NCI-H146 (cell line): ENCODE measurements around the gene IFT52.
"Not testable (repeated sequence)": the region's sequence is repeated elsewhere in the genome, so short reads cannot be mapped to it uniquely, and the experiment has no call there.

ENCODE experiments used
- DNase-seq: peaks from one replicate; lab custom pipeline; 2025; lab: John Stamatoyannopoulos, UW

The IFT52 gene

DNA sequence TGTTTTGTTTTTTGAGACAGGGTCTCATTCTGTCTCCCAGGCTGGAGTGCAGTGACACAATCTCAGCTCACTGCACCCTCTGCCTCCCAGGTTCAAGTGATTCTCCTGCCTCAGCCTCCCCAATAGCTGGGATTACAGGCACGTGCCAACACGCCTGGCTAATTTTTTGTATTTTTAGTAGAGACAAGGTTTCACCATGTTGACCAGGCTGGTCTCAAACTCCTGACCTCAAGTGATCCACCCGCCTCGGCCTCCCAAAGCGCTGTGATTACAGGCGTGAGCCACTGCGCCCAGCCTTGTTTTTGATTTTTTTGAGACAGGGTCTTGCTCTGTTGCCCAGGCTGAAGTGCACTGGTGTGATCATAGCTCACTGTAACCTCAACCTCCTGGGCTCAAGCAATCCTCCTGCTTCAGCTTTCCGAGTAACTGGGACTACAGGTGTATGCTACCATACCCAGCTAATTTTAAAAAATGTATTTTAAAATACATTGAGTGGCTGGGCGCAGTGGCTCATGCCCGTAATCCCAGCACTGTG lies 61.0 kb downstream of the IFT52 start:
- not testable (repeated sequence) for DNase-seq

DNA sequence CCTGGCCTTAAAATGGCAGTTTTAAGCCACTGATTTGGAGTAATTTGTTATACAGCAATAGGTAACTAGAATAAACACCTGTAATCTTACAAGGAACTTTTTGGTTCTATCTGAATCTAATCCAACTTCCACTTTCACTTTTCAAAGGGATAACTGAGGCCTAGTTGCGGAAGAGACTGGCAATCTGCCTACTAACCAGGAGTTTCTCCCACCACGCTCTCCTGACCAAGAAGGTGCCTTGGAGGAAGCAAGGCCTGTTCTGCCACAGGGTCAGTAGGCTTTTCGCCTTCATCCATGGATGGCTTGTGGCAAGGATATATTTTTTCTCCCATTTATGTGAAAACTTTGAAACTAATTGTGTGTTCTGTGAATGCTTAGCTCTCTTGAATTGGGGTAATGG lies 63.2 kb downstream of the IFT52 start:
- no peak for DNase-seq

DNA sequence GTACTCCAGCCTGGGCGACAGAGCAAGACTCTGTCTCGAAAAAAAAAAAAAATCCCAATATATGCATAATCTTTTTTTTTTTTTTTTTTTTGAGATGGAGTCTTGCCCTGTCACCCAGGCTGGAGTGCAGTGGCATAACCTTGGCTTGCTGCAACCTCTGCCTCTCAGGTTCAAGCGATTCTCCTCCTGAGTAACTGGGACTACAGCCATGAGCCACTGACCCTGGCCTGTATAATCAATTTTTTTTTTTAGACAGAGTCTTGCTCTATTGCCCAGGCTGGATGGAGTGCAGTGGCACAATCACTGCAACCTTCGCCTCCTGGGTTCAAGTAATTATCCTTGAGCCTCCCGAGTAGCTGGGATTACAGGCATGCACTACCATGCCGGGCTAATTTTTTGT lies 64.4 kb downstream of the IFT52 start:
- DNase-seq, result not testable (repeated sequence)

DNA sequence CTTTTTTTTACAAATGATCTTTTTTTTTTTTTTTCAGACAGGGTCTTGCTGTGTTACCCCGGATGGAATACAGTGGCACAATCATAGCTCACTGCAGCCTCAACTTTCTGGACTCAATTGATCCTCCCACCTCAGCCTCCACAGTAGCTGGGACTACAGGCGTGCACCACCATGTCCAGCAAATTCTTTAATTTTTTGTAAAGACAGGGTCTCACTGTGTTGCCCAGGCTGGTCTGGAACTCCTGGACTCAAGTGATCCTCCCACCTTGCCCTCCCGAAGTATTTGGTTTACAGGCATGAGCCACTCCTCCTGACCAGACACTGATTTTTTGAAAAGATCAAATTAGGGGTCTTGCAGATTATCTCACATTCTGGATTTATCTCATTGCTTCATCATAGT lies 65.2 kb downstream of the IFT52 start:
- DNase-seq, result no peak

DNA sequence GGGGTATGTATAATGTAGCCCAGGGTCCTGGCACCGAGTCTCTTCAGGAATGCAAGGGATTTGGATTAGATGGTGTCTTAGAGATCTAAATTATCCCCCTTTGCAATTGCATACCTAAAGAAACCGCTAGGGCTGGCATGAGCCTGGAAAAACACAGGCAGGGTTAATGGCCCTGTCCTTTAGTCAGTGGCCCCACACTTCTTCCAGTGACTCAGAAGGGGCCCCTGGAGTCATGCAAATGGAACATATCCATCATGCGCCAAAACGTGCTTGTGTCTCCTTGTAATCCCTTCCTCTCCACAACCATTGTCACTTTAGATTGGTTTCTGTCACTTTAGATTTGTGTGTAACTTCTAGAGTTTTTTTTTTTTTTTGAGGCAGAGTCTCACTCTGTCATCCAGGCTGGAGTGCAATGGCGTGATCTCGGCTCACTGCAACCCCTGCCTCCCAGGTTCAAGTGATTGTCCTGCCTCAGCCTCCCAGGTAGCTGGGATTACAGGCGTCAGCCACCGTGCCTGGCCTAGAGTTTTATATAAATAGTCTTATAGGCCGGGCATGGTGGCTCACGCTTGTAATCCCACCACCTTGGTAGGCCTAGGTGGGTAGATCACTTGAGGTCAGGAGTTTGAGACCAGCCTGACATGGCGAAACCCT lies 67.5 kb downstream of the IFT52 start:
- DNase-seq, result peak; percentile 20

DNA sequence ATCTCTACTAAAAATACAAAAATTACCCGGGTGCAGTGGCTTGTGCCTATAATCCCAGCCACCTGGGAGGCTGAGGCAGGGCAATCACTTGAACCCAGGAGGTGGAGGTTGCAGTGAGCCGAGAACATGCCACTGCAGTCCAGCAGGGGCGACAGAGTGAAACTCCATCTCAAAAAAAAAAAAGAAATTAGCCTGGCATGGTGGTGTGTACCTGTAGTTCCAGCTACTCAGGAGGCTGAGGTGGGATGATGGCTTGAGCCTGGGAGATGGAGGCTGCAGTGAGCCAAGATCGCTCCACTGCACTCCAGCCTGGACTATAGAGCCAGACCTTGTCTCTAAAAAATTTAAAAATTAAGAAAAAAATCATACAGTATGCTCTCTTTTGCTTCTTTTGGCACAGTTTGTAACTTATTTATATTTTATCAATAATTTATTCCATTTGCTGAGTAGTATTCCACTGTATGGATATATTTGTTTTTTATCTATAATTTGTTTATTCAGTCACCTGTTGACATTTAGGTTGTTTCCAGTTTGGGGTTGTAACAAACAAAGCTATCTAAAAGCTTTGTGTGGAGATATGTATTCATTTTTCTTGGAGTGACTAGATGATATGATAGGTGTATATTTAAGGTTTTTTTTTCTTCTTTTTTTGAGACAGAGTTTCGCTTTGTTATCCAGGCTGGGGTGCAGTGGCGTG lies 68.1 kb downstream of the IFT52 start:
- no peak for DNase-seq

DNA sequence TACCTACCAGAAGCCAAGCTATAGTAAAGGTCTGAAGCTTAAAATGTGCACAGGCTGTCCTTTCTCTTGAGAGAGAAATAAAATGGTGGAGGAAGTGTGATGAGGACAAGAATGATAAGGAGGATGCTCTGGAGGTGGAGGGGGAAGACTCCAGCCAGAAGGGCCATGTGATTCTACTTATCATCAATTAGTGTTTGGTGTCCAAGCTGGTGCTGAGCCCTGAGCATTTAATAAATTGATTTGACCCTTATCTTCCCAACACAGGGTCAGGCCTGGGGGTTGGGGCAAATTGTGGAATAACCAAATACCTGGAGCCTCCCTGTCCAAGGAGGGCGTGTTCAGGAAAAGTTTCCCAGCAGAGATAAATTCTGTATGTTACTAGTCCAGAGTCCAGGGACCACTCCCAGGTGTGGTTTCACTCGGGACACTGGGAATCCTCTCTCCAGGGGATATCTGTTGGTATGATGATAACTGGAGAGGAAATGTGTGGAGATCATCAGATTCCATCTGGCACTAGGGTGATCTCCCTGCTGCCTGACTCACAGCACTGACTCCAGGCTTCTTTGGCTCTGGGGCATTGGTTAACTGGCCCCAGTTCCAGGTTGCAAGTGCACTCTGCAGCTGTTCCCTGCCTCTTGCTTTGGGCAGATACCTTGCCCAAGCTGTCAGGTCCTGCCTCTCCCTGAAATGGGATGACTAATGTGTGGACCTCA lies 72.4 kb downstream of the IFT52 start:
- DNase-seq, result no peak

DNA sequence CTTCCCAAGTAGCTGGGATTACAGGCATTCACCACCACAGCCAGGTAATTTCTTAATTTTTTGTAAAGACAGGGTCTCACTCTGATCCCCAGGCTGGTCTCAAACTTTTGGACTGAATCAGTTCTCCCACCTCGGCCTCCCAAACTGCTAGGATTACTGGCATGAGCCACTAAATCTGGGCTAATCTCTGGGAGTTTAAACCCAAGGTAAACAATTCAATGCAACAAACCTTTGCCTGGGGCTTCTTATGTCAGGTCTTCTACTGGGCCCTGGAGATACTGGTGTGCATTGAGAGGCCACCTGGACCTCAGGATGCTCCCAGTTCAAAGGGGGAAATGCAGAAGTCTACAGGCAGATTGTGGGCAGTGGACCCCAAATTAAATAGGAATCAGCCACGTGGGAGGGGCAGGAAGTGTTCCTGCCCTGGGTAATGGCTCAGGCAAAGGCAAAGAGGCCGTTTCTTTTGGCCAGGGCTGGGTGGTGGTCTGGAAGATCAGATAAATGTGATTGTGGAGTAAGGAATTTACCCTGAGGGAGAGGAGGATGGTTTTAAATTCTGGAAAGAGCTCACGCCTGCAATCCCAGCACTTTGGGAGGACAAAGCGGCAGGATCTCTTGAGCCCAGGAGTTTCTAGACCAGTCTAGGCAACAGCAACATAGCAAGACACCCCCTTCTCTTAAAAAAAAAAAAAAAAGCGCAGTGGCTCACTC lies 74.9 kb downstream of the IFT52 start:
- no peak for DNase-seq

DNA sequence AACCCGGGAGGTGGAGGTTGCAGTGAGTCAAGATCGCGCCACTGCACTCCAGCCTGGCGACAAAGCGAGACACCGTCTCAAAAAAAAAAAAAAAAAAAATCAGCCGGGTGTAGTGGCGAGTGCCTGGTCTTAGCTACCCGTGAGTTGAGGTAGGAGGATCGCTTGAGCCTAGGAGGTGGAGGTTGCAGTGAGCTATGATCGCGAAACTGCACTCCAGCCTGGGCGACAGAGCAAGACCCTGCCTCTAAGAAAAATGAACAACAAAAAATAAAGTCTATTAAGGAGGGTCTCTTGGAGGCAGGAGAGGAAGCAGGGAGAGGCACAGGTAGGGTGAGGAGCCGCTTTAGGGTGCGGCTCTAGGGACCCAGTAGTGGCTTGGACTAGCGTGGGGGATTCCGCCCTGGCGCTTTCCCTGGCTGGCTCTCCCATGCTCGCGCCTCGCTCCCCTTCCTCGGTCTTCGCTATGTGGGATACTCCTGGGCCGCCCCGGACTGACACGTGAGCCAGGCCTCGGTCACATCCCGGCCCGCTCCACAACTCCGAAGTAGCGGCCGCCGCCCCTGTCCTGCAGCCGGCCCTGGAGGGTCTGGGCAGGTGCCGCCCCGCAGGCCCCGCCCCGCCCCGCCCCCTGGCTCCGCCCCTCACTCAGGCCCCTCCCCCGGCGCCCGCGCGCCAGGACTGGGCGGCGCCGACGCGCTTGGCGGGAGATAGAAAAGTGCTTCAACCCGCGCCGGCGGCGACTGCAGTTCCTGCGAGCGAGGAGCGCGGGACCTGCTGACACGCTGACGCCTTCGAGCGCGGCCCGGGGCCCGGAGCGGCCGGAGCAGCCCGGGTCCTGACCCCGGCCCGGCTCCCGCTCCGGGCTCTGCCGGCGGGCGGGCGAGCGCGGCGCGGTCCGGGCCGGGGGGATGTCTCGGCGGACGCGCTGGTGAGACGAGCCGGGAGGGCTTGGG lies 75.9 kb downstream of the IFT52 start, which contains the start of gene MYBL2:
TSS of gene MYBL2 (plus strand) at position 739 of the 953 bp plus-strand sequence. CDS start at position 909, 170 bp downstream.
- peak; percentile 91 for DNase-seq

DNA sequence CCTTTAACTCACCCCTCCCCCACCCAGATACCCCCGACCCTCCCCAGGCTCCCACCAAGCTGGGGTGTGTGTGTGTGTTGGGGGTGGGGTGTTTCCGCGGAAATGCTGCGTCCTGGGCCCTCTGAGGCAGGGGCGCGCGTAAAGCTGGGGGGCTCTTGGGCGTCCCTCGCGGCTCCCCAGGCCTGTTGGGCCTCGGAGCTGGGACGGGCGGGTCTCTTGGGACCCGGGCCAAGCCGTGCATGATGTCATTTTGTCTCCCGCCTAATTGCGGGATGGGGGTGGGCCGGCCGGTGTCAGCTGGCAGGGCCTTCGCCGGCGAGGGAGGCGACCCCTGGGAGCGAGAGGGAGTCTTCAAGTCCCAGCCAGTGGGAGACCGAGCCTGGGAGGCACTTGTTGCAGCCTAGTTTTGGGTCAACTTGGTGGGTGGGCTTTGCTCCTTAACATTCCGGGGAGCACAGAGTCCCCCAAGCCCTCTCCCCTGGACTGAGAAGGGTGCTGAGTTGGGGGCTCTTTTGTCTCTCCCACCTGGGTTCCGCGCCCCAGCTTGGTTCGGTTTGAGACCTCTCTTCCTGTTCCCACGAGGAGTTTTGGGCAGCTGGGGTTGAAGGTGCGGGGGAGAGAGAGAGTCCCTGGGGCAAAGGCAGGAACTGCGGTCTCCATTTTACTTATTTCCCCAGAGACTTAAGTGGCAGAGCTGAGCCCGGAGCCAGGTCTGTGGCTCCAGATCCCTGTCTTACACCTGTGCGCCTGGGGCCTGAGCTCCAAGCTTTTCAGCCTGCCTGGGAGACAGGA lies 76.8 kb downstream of the IFT52 start:
- DNase-seq, result peak; percentile 33

DNA sequence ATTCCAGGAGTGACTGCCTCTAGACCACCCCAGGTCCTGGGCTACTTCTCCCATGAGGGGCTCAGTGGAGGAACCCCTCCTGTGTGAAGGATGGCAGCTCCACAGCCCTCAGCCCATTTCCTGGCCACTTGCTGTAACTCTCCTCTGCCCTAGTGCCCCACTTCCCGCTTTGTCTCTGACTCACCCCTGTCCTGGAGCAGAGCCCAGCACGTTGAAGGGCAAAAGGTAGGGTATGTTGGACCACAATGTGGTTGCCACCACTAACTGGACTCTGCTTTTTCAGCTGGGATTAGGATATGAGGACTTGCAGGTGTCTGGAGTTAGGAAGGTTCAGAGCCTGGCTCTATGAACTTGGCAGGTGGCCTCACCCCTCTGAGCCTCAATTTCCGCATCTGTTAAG lies 78.6 kb downstream of the IFT52 start:
- no peak for DNase-seq

DNA sequence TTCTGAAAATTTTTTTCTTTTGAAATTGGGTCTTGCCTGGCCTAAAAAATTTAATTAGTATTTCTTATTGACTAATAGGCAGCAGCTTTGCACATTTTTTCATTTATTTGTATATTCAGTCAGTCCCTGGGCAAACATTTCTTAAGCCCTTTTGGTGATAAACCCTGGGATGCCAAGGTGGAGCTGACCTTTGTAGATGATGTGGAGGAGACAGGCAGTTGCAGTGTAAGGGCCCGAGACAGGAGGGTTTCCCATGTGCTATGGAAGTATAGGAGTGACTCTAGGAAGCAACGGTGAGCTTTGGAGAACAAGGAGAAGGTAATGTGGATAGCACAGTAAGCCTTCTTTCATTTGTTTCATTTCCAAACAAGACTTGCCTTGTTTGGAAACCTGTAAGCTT lies 79.7 kb downstream of the IFT52 start:
- no peak for DNase-seq

DNA sequence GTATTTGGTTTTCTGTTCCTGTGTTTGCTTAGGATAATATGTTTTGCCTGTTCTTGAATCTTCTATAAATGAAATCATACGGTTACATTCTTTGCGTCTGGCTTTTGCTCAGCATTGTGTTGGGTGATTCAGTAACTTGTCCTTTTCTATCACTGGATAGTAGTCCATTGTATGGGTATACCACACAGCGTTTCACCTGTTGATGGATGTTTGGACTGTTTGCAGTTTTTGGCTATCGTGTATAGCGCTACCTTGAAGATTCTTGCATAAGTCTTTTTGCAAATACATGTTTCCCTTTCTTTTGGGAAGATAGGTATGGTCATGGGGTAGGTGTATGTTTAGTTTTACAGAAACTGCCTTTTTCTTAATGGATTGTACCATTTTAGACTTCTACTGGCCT lies 85.6 kb downstream of the IFT52 start:
- no peak for DNase-seq

DNA sequence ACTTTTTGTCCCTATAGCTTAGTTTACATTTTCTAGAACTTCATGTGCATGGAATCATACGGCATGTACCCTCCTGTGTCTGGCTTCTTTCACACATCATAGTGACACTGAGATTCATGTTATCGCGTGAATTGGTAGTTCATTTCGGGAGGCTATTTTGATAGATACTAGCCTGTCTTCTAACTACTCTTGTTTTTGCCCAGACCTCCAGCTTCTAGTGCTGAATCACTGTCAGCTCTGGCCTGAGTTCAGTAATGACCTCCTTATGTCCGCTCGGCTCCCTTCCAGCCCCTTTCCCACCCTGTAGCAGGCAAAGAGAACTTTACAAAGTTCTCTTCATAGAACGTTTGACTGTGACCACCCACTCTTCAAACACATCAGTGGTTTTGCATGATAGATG lies 90.2 kb downstream of the IFT52 start:
- no peak for DNase-seq

DNA sequence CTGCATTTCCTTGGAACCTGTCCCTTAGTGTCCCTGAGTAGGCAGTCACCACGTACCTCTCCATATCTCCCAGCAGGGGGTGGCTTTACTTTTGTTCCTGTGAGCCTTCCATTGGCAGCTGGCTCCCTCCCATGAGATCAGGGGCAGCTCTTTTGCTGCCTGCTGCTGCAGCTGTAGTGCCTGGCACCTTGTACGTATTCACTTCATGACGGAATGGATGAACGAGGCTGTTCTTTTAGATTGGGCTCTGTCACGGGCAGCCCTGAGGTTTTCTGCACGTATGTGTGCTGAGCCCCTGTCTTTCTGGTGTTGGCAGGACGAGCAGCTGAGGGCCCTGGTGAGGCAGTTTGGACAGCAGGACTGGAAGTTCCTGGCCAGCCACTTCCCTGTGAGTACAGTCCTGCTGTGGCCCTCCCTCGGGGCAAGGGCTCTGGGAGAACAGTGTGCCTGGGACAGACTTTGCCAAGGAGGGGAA lies 90.8 kb downstream of the IFT52 start:
- DNase-seq, result peak; percentile 94

DNA sequence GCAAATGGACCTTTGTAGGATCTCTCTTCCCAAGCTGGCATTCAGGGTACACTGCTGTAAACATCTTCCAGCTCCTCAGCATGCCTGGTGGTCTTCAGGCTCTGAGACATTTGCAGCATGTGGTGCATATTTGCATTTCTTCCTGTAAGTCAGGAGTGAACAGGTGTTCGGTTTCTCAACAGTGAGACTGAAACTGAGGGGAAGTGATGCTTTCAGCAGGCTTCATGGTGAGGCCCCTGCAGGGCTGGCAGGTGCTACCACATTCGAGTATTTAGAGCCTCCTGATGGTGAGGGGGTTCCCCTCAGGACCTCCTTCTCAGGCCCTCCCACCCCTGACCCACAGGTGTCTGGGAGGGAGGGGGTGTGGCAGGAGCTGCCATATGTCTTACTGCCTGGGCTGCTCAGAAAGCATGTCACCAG lies 91.3 kb downstream of the IFT52 start:
- DNase-seq, result peak; percentile 95

DNA sequence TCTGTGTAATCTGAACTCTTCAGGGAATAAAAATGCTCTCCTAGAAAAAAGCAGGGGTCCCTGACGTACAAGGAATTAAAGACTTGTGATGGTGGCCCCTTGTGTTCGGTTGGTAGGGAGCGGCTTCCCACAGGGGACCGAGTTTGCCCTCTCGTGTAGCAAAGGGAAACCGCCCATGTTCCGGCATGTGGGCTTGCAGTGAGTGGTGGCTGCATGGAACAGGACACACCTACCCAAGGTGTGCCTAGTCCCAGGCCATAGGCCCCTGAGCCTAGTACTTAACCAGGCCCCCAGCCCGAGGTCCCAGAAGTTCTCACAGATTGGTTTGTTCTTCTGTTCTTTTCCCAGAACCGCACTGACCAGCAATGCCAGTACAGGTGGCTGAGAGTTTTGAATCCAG lies 91.7 kb downstream of the IFT52 start:
- DNase-seq, result no peak

DNA sequence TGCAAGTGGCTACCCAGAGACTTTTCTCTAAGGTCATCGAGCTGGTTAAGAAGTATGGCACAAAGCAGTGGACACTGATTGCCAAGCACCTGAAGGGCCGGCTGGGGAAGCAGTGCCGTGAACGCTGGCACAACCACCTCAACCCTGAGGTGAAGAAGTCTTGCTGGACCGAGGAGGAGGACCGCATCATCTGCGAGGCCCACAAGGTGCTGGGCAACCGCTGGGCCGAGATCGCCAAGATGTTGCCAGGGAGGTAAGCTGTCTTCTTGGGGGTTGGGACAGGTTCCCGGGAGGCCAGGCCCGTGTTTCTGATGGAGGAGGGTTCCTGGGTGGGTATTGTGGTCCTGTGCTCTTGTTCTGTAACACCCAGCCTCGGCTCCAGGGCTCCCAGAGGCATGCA lies 96.1 kb downstream of the IFT52 start:
- DNase-seq, result no peak

DNA sequence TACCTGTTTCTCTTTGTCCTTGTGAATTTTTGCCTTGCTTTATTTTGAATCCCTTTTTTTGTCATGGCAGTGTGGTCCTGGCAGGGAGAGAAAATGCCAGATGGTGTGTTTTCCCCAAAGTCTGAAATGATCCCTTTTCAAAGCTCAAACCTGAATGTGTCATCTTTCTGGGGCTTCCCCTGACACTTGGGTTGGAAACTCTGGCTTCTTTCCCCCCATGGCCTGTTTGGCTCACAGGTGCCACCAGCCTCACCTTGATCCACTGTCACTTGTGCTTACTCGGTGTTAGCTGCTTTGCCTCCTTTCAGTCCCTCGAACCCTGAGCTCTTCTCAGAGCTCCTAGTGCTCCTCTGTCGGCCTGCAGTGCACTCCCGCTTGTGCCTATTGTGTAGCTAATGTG lies 98.4 kb downstream of the IFT52 start:
- no peak for DNase-seq

DNA sequence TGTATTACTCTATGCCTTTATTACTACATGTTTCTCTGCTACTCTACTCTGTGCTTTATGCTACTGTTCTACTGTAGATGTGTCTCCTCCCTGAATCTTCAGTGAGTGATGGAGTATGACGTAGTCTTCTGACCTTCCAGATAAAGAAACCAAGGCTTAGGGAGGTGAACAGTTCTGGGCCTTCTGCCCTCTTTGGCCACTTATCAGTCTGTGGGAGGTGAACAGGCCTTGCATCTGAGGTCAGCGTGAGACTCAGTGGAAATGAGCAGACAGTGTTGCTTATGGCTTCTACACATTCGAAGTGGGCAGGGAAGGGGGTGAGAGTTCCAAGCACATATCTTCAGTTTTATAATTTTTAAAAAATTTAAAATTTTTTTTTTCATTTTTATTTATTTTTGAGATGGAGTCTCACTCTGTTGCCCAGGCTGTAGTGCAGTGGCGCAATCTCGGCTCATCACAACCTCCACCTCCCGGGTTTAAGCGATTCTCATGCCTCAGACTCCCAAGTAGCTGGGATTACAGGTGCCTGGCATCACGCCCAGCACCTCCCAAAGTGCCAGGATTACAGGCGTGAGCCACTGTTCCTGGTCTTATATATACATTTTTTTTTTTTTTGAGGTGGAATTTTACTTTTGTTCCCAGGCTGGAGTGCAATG lies 100.3 kb downstream of the IFT52 start:
- DNase-seq, result no peak
